Activated effector memory CD4-positive, alpha-beta T cell treated with anti-CD3 and anti-CD28 coated beads, Interleukin-2, amount 50 U/mL, for 16 hours (primary cell): ENCODE measurements around the gene TSSC4.

Source experiments
- DNase-seq: peaks from one replicate; pipeline ENCODE4 v3.0.0-alpha.2; 2020

Gene TSSC4

GRCh38 chr11:2387266-2387987 lies 13.1 kb upstream of the TSSC4 start:
- no peak for DNase-seq

DNA sequence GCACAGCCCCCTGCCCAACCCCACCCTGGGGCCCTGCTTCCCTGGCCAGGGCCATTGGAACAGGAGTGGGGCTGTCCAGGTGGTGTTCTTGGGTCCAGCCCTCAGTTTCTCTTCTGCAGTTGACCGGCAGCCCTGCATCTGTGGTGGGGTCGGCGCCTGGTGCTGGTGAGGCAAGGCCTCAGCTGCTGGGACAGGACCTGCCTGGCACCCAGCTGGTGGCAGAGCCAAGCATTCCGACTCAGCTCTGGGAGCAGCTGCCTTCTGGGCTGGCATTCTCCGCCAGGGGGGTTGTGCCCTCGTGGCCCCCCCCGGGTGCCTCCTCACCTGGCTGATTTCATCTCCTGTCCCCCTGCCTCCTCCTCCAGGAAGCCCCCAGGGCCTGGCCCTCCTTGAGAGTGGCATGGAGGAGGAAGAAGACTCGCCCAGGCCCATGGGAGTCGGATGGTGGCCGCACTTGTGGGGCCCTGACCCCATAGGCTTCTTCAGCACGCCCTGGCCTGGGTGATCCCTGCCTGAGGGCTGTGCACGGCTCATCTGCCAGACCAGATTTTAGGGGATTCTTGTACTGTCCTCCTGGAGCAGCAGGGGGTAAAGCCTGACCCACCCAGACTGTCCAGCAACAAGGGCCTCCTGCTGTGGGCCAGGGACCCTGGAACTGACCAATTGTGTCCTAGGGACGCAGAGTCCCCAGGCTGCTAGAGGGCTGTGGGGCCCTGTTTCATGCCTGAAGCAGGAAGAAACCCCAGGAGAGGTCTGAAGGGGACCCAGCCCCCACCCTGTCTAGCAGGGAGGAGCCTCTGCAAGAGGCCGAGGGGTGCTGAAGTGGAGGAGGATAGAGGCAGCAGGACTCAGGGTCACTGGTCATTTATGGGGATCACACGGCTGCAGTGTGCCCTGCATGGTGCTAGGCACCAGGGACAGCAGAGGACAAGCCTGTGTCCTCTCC lies 11.8 kb upstream of the TSSC4 start:
- DNase-seq, result no peak

DNA sequence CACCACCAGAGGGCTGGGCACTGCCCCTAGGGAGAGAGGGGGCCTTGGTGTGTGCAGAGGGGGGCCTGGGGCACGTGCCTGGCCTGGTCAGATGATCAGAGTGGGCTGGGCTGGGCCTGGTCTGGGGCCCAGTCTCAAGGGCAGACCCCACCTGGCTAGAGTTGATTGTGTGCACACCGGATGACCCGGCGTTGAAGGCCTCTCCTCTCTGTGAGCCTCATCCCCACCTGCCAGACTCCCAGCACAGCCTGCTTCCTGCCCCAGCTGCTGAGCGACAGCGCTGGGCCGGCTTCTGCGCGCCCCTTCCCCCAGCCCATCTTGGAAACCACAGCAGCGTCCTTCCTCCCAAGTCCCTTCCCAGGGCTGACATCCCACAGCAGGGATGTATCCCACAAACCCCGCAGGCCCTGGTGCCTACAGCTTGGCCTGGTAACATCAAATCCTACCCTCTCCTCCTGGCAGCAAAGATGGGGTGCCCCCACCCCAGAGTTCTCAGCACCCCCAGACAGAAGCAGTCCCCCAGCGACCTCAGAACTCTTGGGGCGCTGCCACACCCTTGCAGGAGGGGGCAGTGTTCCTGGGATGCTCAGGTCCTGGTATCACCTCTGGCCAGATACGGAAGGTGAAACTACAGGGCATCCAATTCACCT lies 11.0 kb upstream of the TSSC4 start:
- no peak for DNase-seq

DNA sequence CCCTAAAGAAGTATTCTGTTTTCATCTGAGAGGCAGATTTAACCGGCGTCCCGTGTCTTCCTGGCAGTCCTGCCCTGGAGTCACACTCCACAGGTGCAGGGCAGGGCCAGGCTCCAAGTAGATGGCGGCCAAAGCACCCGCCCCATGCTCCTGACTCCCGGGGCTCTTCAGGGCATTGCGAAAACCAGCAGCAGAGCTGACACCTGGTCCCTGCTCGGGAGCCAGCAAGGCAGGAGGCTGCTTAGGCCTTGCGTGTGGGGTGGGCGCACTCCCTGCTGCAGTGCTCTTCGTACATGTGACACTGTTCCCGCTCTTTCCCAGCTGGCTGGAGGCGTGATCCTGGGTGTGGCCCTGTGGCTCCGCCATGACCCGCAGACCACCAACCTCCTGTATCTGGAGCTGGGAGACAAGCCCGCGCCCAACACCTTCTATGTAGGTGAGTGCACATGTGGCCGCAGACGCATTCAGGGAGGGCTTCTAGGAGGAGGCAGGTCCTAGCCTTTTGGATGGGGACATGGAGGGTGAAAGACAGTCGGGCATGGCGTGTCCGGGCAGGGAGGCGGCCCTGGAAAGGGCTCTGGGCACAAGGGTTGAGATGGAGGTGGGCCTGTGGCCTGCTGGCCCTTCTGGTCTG lies 10.3 kb upstream of the TSSC4 start:
- DNase-seq, result no peak

GRCh38 chr11:2390725-2391151 lies 9.8 kb upstream of the TSSC4 start:
- no peak for DNase-seq

DNA sequence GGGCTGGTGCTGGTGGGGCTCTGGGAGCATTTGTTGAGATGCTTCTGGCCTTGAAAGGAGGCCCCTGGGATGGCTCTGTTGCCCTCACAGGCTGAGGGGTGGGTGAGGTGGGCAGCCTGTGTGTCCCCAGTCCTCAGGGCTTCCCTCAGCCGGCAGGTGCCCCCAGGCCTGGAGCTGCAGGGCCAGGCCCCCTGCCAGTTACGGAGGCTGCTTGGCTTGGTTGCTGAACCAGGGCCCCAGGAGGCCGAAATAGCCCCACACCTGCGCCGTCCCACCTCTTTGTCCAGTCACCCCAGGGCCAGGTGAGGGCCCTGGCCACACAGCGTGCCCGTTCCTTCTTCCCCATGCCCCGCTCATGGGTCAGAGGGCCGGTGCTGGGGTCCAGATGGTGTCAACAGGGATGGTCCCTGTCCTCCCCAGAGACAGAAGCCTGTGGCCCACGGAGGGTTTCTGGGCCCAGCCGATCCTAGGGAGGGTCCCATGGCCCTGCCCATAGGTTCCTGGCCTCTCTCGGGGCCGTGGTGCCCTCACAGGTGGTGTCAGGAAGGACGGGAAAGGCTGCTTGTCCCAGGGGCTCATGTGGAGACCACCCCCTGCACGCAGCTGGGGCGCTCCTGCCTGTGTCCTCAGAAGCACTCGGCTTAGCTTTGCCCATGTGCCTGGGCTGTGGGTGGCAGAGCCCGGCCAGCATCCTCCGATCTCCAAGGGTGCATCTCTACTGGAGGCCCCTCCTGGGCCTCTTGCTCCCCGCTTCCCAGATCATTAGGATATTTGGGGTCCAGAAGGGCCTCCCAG lies 9.2 kb upstream of the TSSC4 start:
- no peak for DNase-seq

- DNase-seq, result no peak
Observed at GRCh38 chr11:2392241-2392959, 8.2 kb upstream of the TSSC4 start.

- DNase-seq, result no peak
Observed at GRCh38 chr11:2393111-2393868, 7.3 kb upstream of the TSSC4 start.

DNA sequence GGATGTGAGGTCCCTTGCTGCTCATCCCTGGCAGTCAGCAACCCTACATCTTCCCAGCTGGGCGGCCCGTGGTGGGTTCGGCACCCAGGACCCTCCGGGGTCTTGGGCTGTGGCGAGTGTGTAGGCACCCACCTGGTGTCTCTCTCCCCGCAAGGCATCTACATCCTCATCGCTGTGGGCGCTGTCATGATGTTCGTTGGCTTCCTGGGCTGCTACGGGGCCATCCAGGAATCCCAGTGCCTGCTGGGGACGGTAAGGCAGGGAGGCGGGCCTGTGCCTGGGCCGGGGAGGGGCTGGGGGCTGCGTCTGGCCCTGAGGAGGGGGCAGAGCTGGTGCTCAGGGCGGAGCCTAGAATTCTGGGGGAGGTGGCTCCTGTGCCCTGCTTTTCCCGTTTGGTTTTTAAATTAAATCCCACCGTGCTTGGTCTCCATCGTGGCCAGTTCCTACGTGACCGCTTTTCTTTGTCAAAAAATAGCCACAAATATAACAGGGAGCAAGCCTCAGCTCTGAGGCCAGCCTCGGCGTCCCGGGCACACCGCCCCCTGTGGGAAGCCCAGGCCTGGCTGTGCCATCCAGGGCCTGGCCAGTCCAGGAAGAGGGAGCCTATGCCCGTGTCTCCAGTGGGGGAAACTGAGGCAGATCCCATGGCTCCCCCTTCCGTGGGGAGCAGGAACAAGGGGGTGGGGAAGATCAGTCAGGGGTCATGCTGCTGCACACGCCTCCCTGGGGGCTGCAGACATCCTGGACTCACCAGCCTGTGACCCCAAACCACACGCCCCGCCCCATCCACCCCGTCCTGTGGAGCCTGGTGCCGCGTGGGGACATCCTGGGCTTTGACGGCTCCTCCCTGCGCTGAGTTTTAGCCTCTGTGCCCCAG lies 6.4 kb upstream of the TSSC4 start:
- no peak for DNase-seq

- no peak for DNase-seq
Observed at GRCh38 chr11:2394818-2395105, 5.8 kb upstream of the TSSC4 start.

DNA sequence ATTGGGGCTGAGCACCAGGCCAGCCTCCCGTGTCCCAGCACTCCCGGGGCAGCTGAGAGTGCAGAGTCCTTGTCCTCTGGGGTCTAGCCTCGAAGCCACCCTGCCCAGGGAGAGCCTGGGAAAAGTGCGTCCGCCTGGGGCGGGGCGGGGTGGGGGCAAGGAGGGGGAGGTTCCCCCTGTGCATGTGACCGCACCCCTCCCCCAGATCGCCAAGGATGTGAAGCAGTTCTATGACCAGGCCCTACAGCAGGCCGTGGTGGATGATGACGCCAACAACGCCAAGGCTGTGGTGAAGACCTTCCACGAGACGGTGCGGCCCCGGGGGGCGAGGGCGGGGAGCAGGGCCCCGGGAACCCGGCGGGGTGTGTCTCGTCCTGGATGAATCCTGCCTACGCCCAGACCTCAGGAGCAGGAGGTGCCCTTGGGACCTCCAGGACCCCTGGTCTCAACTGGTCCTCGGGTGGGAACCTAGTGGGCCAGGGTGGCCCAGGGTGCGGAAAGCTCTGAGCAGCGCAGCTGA lies 5.3 kb upstream of the TSSC4 start:
- DNase-seq, result no peak

GRCh38 chr11:2395856-2396255 lies 4.7 kb upstream of the TSSC4 start:
- DNase-seq, result no peak

GRCh38 chr11:2396471-2396870 lies 4.1 kb upstream of the TSSC4 start:
- DNase-seq, result no peak

GRCh38 chr11:2397005-2397404 lies 3.5 kb upstream of the TSSC4 start:
- DNase-seq, result no peak

GRCh38 chr11:2398664-2399355 lies 1.7 kb upstream of the TSSC4 start:
- no peak for DNase-seq

DNA sequence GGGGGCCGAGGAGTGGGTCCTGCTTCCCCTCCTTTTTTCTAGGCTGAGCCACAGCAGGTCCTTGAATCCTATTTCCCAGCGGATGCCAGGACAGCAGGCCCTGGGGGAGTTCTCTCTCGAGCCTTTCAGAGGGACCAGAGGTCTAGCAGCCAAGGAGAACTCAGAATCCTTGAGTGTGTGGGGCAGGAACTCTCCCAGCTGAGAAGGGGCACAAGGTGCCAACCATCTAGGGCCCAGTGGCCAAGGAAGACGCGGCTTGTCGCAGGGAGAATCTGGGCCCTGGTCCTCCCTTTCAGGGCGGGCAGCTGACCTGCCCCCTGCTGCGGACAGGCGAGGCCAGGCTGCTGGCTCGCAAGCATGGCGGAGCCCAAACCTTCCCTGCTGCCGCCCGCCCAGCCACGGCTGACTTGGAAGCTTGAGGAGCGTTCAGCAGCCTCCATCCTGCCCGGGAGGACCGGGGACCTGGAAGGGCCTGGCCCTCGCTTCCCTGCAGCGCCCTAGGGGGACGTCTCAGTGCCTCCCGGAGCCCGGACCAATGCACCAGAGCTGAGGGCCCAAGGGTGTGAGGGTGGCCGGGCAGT lies 972 bp upstream of the TSSC4 start:
- no peak for DNase-seq

- no peak for DNase-seq
Observed at GRCh38 chr11:2400762-2401435, 349 bp downstream of the TSSC4 start.

GRCh38 chr11:2401436-2401984 lies 960 bp downstream of the TSSC4 start:
- no peak for DNase-seq
